Mesenchymal stem cell (in vitro differentiated cells and primary cell): Measurements from ENCODE around the gene STK32C.
"Not testable (repeated sequence)": the region's sequence is repeated elsewhere in the genome, so short reads cannot be mapped to it uniquely, and the experiment has no call there.

Experiments used
- DNase-seq: peaks from one replicate; pipeline ENCODE4 v3.0.0-alpha.2; 2013
- H2AFZ ChIP-seq: one replicate; pipeline ENCODE4 v1.6.1; 2013; ENCODE audit warnings: low read depth, mild to moderate bottlenecking, control low read depth, inconsistent platforms, low read length, moderate library complexity
- H2AK5ac ChIP-seq: 2 replicates; pipeline ENCODE4 v1.6.1; 2013; ENCODE audit warnings: low read length, moderate library complexity, mild to moderate bottlenecking, inconsistent platforms; ENCODE audit not compliant: severe bottlenecking
- H2BK120ac ChIP-seq: one replicate; pipeline ENCODE4 v1.6.1; 2013; ENCODE audit warnings: low read depth, mild to moderate bottlenecking, inconsistent platforms, low read length, moderate library complexity
- H2BK12ac ChIP-seq, 2 experiments: one replicate each; pipeline ENCODE4 v1.6.1; 2013; ENCODE audit warnings: inconsistent platforms in 2 of 2, low read length in 2 of 2, mild to moderate bottlenecking in 2 of 2, moderate library complexity in 2 of 2, control low read depth in 1 of 2
- H2BK15ac ChIP-seq: one replicate; pipeline ENCODE4 v1.6.1; 2013; ENCODE audit warnings: mild to moderate bottlenecking, low read depth, inconsistent platforms; ENCODE audit not compliant: poor library complexity, severe bottlenecking
- H2BK5ac ChIP-seq: 2 replicates; pipeline ENCODE4 v1.6.1; 2013; ENCODE audit warnings: low read depth, mild to moderate bottlenecking, low read length, control low read depth, inconsistent platforms; ENCODE audit not compliant: poor library complexity, severe bottlenecking
- H3K14ac ChIP-seq, 2 experiments: one replicate each; pipeline ENCODE4 v1.6.1; 2013; ENCODE audit warnings: inconsistent platforms in 2 of 2, low read length in 2 of 2, control low read depth in 1 of 2, mild to moderate bottlenecking in 1 of 2, moderate library complexity in 1 of 2
- H3K18ac ChIP-seq, 2 experiments: one replicate each; pipeline ENCODE4 v1.6.1; 2013; ENCODE audit warnings: inconsistent platforms in 2 of 2, low read length in 2 of 2, control low read depth in 1 of 2, low read depth in 1 of 2, mild to moderate bottlenecking in 1 of 2
- H3K23ac ChIP-seq, 2 experiments: one replicate each; pipeline ENCODE4 v1.6.1; 2013; ENCODE audit warnings: inconsistent platforms in 2 of 2, low read length in 2 of 2, mild to moderate bottlenecking in 2 of 2, moderate library complexity in 2 of 2, control low read depth in 1 of 2
- H3K27ac ChIP-seq: 2 replicates; pipeline ENCODE4 v1.5.1; 2013; ENCODE audit warnings: mild to moderate bottlenecking, moderate library complexity, low read length, control low read depth, inconsistent platforms; ENCODE audit not compliant: poor library complexity, severe bottlenecking
- H3K27me3 ChIP-seq, 2 experiments: 2 replicates each; pipeline versions ENCODE4 v1.6.1 to v1.7.0; 2013; ENCODE audit warnings: low read length in 2 of 2, mild to moderate bottlenecking in 2 of 2, moderate library complexity in 2 of 2, control low read depth in 1 of 2, inconsistent platforms in 1 of 2; ENCODE audit not compliant: control insufficient read depth in 1 of 2, insufficient read depth in 1 of 2
- H3K36me3 ChIP-seq, 2 experiments: 2 replicates each; pipeline versions ENCODE4 v1.6.1 to v1.7.0; 2013; ENCODE audit warnings: low read length in 2 of 2, control low read depth in 1 of 2, inconsistent platforms in 1 of 2, low read depth in 1 of 2, mild to moderate bottlenecking in 1 of 2; ENCODE audit not compliant: insufficient read depth in 2 of 2, control insufficient read depth in 1 of 2
- H3K4ac ChIP-seq, 2 experiments: one replicate each; pipeline ENCODE4 v1.6.1; 2013; ENCODE audit warnings: inconsistent platforms in 2 of 2, low read length in 2 of 2, mild to moderate bottlenecking in 2 of 2, moderate library complexity in 2 of 2, control low read depth in 1 of 2, low read depth in 1 of 2
- H3K4me1 ChIP-seq: 2 replicates; pipeline ENCODE4 v1.6.1; 2013; ENCODE audit warnings: low read depth, low read length, control low read depth; ENCODE audit not compliant: control insufficient read depth, insufficient read depth
- H3K4me2 ChIP-seq: 2 replicates; pipeline ENCODE4 v1.6.1; 2013; ENCODE audit warnings: low read length, mild to moderate bottlenecking, inconsistent platforms; ENCODE audit not compliant: poor library complexity, severe bottlenecking
- H3K4me3 ChIP-seq, 2 experiments: 2 replicates each; pipeline versions ENCODE4 v1.5.1 to v1.7.0; 2013; ENCODE audit warnings: low read length in 2 of 2, mild to moderate bottlenecking in 2 of 2, control low read depth in 1 of 2, low read depth in 1 of 2; ENCODE audit not compliant: insufficient read depth in 1 of 2
- H3K79me1 ChIP-seq: replicated peaks from 2 replicates; pipeline ENCODE4 v1.6.1; 2013; ENCODE audit warnings: mild to moderate bottlenecking, control low read depth, low read length, inconsistent platforms; ENCODE audit not compliant: poor library complexity, severe bottlenecking
- H3K9ac ChIP-seq: 2 replicates; pipeline ENCODE4 v1.7.0; 2013; ENCODE audit warnings: mild to moderate bottlenecking, low read length, moderate library complexity
- H3K9me3 ChIP-seq: 2 replicates; pipeline ENCODE4 v1.7.0; 2013; ENCODE audit warnings: mild to moderate bottlenecking, low read length; ENCODE audit not compliant: control insufficient read depth
- H4K8ac ChIP-seq: one replicate; pipeline ENCODE4 v1.6.1; 2013; ENCODE audit warnings: inconsistent platforms, mild to moderate bottlenecking, low read length, moderate library complexity
- H4K91ac ChIP-seq: one replicate; pipeline ENCODE4 v1.6.1; 2013; ENCODE audit warnings: mild to moderate bottlenecking, low read length, inconsistent platforms
- WGBS: methylation state at CpG from one replicate; pipeline ENCODE4 v1.1.7; 2013; ENCODE audit warnings: mixed read lengths; 5-methylcytosine and 5-hydroxymethylcytosine counted together

Gene STK32C

GRCh38 chr10:132220061-132220460 lies 87.7 kb downstream of the STK32C start:
- Histone ChIP-seq H3K18ac (no peak overlapping the region), H3K14ac (no peak overlapping the region), H4K8ac (no peak overlapping the region), H3K4ac (no peak overlapping the region), H2BK12ac (no peak overlapping the region), H2BK5ac (no peak overlapping the region), H3K27ac (no peak overlapping the region), H3K27me3 (no peaks in the 10 kb centered on the region), H2BK15ac (no peak overlapping the region), H3K4me3 (no peak overlapping the region), H3K4me2 (no peak overlapping the region), H2AFZ (no peak overlapping the region), H2AK5ac (no peak overlapping the region), H4K91ac (no peak overlapping the region), H3K9me3 (no peaks in the 10 kb centered on the region), H2BK120ac (no peak overlapping the region), H3K36me3 (peaks cover 0 to 8% of the 10 kb centered on the region in 2 experiments), H3K4me1 (peaks cover 15% of the 10 kb centered on the region), H3K9ac (no peak overlapping the region), H3K79me1 (peaks cover 3% of the 10 kb centered on the region), H3K23ac (no peak overlapping the region)
- no peak for DNase-seq
- WGBS: 89% methylated on average over 9 of the region's 9 CpGs

- no peak overlapping the region for H3K4ac ChIP-seq
- H4K91ac ChIP-seq: no peak overlapping the region
- no peak overlapping the region for H4K8ac ChIP-seq
- H2BK12ac ChIP-seq: no peak overlapping the region
- no peak overlapping the region for H3K14ac ChIP-seq
- H2AFZ ChIP-seq: no peak overlapping the region
- DNase-seq: no peak
- H3K9ac ChIP-seq: no peak overlapping the region
- no peaks in the 10 kb centered on the region for H3K9me3 ChIP-seq
- peaks cover 11% of the 10 kb centered on the region for H3K4me1 ChIP-seq
- no peak overlapping the region for H3K18ac ChIP-seq
- no peak overlapping the region for H3K4me2 ChIP-seq
- H2BK5ac ChIP-seq: no peak overlapping the region
- no peak overlapping the region for H2BK120ac ChIP-seq
- no peak overlapping the region for H3K4me3 ChIP-seq
- no peak overlapping the region for H3K23ac ChIP-seq
- 72% methylated on average over 7 of the region's 7 CpGs for WGBS
- H2BK15ac ChIP-seq: no peak overlapping the region
- H3K27me3 ChIP-seq: no peaks in the 10 kb centered on the region
- no peak overlapping the region for H3K27ac ChIP-seq
- H2AK5ac ChIP-seq: no peak overlapping the region
- peaks cover 0 to 8% of the 10 kb centered on the region in 2 experiments for H3K36me3 ChIP-seq
- peaks cover 3% of the 10 kb centered on the region for H3K79me1 ChIP-seq
These were observed 88.3 kb downstream of the STK32C start for GRCh38 chr10:132219486-132219885.

- 70% methylated on average over 3 of the region's 3 CpGs for WGBS
- not testable (repeated sequence) for H3K4me1 ChIP-seq, H2AK5ac ChIP-seq, H4K91ac ChIP-seq, H3K4me2 ChIP-seq, H3K14ac ChIP-seq, H3K27me3 ChIP-seq, H3K4ac ChIP-seq, H3K27ac ChIP-seq, H3K79me1 ChIP-seq, H3K36me3 ChIP-seq, H2BK5ac ChIP-seq, H3K23ac ChIP-seq, H2AFZ ChIP-seq, H2BK120ac ChIP-seq, H2BK15ac ChIP-seq, H3K9ac ChIP-seq, H4K8ac ChIP-seq, H3K18ac ChIP-seq, H3K4me3 ChIP-seq, DNase-seq, H2BK12ac ChIP-seq
- H3K9me3 ChIP-seq: peaks cover 10% of the 10 kb centered on the region
These were observed 91.3 kb downstream of the STK32C start for GRCh38 chr10:132216441-132216840.

GRCh38 chr10:132213917-132214316 lies 93.8 kb downstream of the STK32C start:
- peaks cover 10% of the 10 kb centered on the region for H3K9me3 ChIP-seq

More at GRCh38 chr10:132213917-132214316, 93.8 kb downstream of the STK32C start:
- H2BK5ac ChIP-seq: no peak overlapping the region
- no peak overlapping the region for H2BK12ac ChIP-seq
- no peaks in the 10 kb centered on the region for H3K36me3 ChIP-seq
- no peaks in the 10 kb centered on the region for H3K4me1 ChIP-seq
- WGBS: 72% methylated on average over 2 of the region's 4 CpGs
- H3K79me1 ChIP-seq: no peaks in the 10 kb centered on the region
- no peak for DNase-seq
- H3K18ac ChIP-seq: no peak overlapping the region
- H3K27me3 ChIP-seq: no peaks in the 10 kb centered on the region
- H4K8ac ChIP-seq: no peak overlapping the region
- no peak overlapping the region for H2BK120ac ChIP-seq
- no peak overlapping the region for H2AK5ac ChIP-seq
- no peak overlapping the region for H3K27ac ChIP-seq
- H3K4me2 ChIP-seq: no peak overlapping the region
- H3K4me3 ChIP-seq: no peak overlapping the region
- H3K23ac ChIP-seq: no peak overlapping the region
- no peak overlapping the region for H3K4ac ChIP-seq
- no peak overlapping the region for H3K9ac ChIP-seq
- no peak overlapping the region for H2AFZ ChIP-seq
- no peak overlapping the region for H4K91ac ChIP-seq
- no peak overlapping the region for H2BK15ac ChIP-seq
- H3K14ac ChIP-seq: no peak overlapping the region
